Heart left ventricle (tissue), 13 donors: ENCODE results near the gene ZMIZ1.

Experiments
- POLR2A ChIP-seq, 2 donors: fragments of 450-650 bp; IDR thresholded peaks; one replicate each; pipeline ENCODE4 v1.6.1; 2017; ENCODE audit warnings: antibody characterized with exemption in 2 of 2, mild to moderate bottlenecking in 2 of 2, moderate library complexity in 2 of 2
- TF ChIP-seq, protein P1 (sequence below), 12 donors: fragments of 200-600 bp; sonication (generic) in 4 of 12; IDR thresholded peaks; one replicate each; pipeline versions ENCODE4 v1.5.0 to v1.8.0; 2018 to 2022; ENCODE audit warnings: antibody characterized with exemption in 12 of 12, mild to moderate bottlenecking in 5 of 12
- donor health status: ischemic (EF 13 %, LVEDD 7.1; RV severe dilation, severe dysfunction).
- donor health status: DM: no; HTN: yes; CAD: no.
- donor health status: DM: no; HTN: no; CAD: no.
- donor health status: ischemic (EF 25% LVEDD 6.9; RV normal size, moderate dysfunction).
- donor health status: ischemic (EF 25% LVEDD 5.7; RV mildly dilated, moderate dysfunction).
- donor health status: ischemic (EF 35%, LVEDD 5.7; RV mildly dilated, moderate dysfunction).
- donor health status: nonischemic (EF 11% LVEDD 7.7; RV severe dilation, severe dysfunction).
- donor health status: DM: yes; HTN: yes; CAD: no.
- donor health status: PGD.
- donor health status: ischemic (EF 29% LVEDD 5.4; RV normal size, mild dysfunction).
- donor health status: nonischemic (EF 23%, LVEDD 6.1; RV moderate dilation, normal function).

- TF ChIP-seq POLR2A (IDR thresholded peaks at IDR 0.05) = no peak
- TF ChIP-seq, protein P1, sequence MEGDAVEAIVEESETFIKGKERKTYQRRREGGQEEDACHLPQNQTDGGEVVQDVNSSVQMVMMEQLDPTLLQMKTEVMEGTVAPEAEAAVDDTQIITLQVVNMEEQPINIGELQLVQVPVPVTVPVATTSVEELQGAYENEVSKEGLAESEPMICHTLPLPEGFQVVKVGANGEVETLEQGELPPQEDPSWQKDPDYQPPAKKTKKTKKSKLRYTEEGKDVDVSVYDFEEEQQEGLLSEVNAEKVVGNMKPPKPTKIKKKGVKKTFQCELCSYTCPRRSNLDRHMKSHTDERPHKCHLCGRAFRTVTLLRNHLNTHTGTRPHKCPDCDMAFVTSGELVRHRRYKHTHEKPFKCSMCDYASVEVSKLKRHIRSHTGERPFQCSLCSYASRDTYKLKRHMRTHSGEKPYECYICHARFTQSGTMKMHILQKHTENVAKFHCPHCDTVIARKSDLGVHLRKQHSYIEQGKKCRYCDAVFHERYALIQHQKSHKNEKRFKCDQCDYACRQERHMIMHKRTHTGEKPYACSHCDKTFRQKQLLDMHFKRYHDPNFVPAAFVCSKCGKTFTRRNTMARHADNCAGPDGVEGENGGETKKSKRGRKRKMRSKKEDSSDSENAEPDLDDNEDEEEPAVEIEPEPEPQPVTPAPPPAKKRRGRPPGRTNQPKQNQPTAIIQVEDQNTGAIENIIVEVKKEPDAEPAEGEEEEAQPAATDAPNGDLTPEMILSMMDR (IDR thresholded peaks at IDR 0.05) = no peak
Observed at GRCh38 chr10:79230850-79231249, 162.1 kb downstream of the ZMIZ1 start.
